DMS153 treated with DMSO at 0.1 percent for 48 hours (cell line): ENCODE measurements around the gene FGF3.

Experiments
- DNase-seq: peaks from one replicate; lab custom pipeline; 2025; ENCODE audit not compliant: unreplicated experiment; lab: John Stamatoyannopoulos, UW

The FGF3 gene

DNA sequence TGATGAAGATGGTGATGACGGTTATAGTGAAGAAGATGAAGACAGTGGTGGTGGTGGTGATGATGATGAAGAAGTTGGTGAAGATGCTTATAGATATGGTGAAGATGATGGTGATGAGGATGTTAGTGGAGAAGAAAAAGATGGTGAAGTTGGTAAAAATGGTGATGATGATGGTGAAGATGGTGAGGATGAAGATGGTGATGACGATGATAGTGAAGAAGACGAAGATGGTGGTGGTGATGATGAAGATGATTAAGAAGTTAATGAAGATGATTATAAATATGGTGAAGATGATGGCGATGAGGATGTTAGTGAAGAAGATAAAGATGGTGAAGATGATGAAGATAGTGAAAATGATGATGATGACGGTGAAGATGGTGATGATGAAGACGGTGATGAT lies 25.2 kb upstream of the FGF3 start:
- no peak for DNase-seq

- DNase-seq = no peak
Observed at GRCh38 chr11:69843529-69843921, 24.3 kb upstream of the FGF3 start.

GRCh38 chr11:69842746-69843528 lies 23.7 kb upstream of the FGF3 start:
- DNase-seq = no peak

GRCh38 chr11:69841859-69842698 lies 22.9 kb upstream of the FGF3 start:
- DNase-seq = no peak

GRCh38 chr11:69841170-69841858 lies 22.1 kb upstream of the FGF3 start:
- DNase-seq = no peak

GRCh38 chr11:69840371-69841169 lies 21.4 kb upstream of the FGF3 start:
- DNase-seq = no peak

- DNase-seq = no peak
Observed at GRCh38 chr11:69839516-69839915, 20.3 kb upstream of the FGF3 start.

DNA sequence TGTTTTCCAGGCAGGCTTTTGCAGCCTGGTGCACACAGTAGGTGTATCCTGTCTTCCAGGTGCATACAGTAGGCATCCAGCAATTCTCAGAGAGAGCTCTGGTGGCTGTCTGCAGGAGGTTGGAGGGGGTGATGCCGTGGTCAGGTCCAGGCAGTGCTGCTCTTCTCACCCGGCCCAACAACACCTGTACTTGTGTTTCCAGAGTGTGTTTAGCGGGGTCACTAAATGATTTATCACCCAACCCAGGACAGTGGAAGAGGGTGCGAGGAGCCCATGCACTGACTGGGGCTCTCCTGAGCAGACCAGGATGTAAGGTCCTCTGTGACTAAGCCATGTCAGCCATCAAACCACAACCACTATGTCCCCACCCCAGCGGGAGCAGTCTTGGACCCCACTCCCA lies 18.6 kb upstream of the FGF3 start:
- no peak for DNase-seq

GRCh38 chr11:69836401-69836800 lies 17.2 kb upstream of the FGF3 start:
- DNase-seq = no peak

GRCh38 chr11:69834811-69835800 lies 15.9 kb upstream of the FGF3 start:
- no peak for DNase-seq

DNA sequence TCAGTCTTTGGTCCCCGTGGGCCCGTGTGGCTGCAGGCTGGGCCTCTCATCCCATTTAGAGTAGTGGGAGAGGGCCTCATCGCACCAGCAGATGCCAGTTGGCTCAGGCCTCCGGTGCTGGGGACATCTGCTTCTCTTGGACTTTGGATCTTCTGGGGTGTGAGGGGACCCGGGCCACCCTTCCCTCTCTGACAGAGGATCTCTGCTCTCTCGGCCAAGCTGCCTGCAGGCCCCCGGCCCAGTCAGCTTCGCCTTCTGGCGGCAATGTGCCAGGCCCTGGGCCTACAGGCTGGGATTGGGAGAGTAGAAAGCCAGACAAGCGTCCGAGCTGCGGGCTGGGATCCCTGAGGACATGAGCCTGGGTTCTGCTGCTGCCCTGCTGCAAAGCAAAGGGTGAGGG lies 15.0 kb upstream of the FGF3 start:
- DNase-seq = no peak

DNA sequence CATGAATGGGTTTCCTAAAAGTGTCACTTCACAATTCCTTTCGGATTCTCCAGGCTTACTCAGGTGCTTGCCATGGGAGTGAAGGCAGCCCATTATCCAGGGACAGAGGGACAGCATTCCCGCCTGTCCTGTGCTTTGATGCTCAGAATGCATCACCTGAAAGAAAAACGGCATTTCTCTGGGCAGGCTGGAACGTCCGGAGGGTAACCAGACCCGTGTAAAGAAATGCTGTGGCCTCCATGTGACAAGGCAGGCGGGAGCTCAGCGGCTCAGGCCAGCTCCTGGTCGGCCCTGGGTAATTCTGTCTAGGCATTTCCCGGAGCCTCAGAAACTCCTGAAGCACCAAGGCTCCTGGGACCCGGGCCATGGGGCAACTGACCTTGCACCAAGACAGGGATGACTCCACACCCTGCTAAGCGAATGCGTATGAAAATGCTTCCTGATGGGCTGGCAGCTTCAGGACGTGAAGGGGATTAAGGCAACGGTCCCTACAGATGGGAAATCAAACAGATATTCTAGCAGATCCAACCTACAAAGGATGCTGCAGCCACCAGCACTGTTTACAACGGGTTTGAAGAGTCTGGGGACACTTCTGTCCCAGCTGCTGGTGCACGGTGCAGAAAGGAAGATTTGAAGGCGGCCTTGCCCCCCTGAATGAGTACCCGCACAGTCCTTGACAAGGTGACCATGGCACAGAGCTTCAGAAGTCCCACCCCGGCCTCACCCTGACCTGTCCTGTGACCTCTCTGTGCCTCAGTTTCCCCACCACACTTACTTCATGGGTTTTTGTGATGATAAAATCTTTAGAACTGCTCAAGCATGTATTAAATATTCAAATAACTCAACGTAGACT lies 13.6 kb upstream of the FGF3 start:
- DNase-seq = no peak

DNA sequence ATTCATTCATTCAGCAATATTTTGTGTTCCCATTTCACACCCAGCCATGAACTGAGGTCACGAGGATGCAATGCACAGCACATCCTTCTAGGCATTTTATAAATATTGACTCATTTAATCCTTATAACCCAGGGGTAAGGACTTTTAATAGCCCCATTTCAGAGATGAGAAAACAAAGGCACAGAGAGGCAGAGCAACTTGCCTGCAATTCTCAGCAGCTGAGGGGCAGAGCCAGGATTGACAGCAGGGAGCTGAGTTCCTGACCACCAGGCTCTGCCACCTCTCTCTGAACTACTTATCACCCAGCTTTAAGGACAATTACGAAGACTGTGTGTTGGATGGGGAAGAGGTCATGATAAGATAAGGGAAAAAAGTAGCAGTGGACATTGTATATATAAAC lies 12.8 kb upstream of the FGF3 start:
- DNase-seq = no peak

DNA sequence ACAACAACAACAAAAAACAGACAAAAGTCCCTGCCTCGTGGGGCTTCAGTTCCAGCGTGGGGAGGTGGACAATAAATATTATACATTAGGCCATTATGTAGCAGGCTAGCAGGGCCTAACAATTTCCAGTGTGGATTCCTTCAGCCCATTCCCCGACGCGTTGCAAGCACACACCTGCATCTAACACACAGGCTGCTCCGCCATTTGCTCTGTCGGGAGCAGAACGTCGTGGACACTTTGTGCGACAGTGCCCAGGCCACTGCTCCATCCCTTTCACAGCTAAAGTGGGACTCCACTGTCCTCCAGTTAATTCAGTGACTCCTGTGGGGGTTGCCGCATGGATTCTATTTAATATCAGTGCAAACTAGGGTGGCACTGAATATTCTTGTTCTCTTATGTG lies 10.9 kb upstream of the FGF3 start:
- DNase-seq = no peak

- no peak for DNase-seq
Observed at GRCh38 chr11:69828971-69829344, 9.7 kb upstream of the FGF3 start.

- DNase-seq = no peak
Observed at GRCh38 chr11:69828276-69828970, 9.2 kb upstream of the FGF3 start.

GRCh38 chr11:69826773-69827172 lies 7.6 kb upstream of the FGF3 start:
- no peak for DNase-seq

DNA sequence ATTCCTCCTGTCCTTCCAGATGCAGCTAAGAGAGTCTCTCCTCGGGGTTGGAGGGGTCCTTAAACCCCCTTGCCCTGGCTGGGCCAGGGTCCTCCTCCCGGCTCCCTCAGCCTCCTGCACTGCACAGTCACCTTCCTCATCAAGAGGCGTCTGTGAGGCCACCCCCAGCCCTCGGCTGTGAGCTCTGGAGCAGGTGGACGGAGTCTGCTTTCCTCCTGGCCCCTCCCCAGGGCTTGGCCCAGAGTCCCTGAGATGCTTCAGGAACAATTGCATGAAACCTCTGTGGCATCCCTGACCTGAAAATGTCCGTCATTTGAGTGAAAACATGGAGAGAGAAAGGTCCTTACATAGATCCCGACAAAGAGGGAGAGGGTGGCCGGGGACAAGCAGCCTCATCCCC lies 6.7 kb upstream of the FGF3 start:
- no peak for DNase-seq
